ENCODE data around the gene TOMT.

GRCh38 chr11:72124046-72124445 is 18.3 kb downstream of the TOMT start:
- TF ChIP-seq BACH2 (CRISPR knock-in tag; IDR thresholded peaks at IDR 0.05; ENCODE audit: borderline replicate concordance), result no peak
- TF ChIP-seq ZFP30 (CRISPR knock-in tag; IDR thresholded peaks at IDR 0.05), result no peak
- no peak for TF ChIP-seq PATZ1 (CRISPR knock-in tag; IDR thresholded peaks at IDR 0.05; ENCODE audit: borderline replicate concordance)
- TF ChIP-seq ARNTL (CRISPR knock-in tag; IDR thresholded peaks at IDR 0.05; ENCODE audit: borderline replicate concordance, low read depth), result no peak
- TF ChIP-seq ZFP3 (CRISPR knock-in tag; IDR thresholded peaks at IDR 0.05), result no peak
- no peak for TF ChIP-seq CREB5 (CRISPR knock-in tag; IDR thresholded peaks at IDR 0.05; ENCODE audit: low read depth)
- TF ChIP-seq SNAI2 (CRISPR knock-in tag; IDR thresholded peaks at IDR 0.05), result no peak
- TF ChIP-seq TSHZ2 (CRISPR knock-in tag; IDR thresholded peaks at IDR 0.05), result no peak
- TF ChIP-seq ZC3H10 (CRISPR knock-in tag; IDR thresholded peaks at IDR 0.05), result no peak

Data from SK-N-SH treated with all-trans-retinoic acid at 6 μM for 48 hours (cell line).